OCI-LY7 (cell line): ENCODE measurements around the gene SEMA4D. TPM values are rescaled to one million over a fixed set of nuclear protein-coding genes. Genes with fewer than 3 reads are reported as not detected.
"Not testable (repeated sequence)": the region's sequence is repeated elsewhere in the genome, so short reads cannot be mapped to it uniquely, and the experiment has no call there.

Source experiments
- BruUV-seq: library from RNA; stranded (reverse); fragments of 400-500 nt; replicated peaks from 2 replicates; lab custom pipeline; 2021; lab: Mats Ljungman, UMichigan
- CTCF ChIA-PET: fragments of 300-600 bp; sonication (Branson Sonifier 250); formaldehyde crosslinking; loops from one replicate; lab custom pipeline; 2022; ENCODE audit warnings: antibody characterized with exemption; ENCODE audit not compliant: unreplicated experiment; lab: Charles Lee
- POLR2A ChIA-PET: fragments of 300-600 bp; sonication (Branson Sonifier 250); formaldehyde crosslinking; loops from one replicate; lab custom pipeline; 2022; ENCODE audit warnings: antibody characterized with exemption; lab: Charles Lee
- DNase-seq: peaks from one replicate; pipeline ENCODE4 v3.0.0-alpha.2; 2015; ENCODE audit warnings: low spot score
- H2AFZ ChIP-seq: fragments of 200-600 bp; sonication (generic), shearing (Covaris generic); 2 replicates; pipeline ENCODE4 v1.6.1; 2014; ENCODE audit warnings: mild to moderate bottlenecking, antibody characterized with exemption, low read length, moderate library complexity
- H3K27ac ChIP-seq: fragments of 200-600 bp; sonication (generic); 2 replicates; pipeline ENCODE4 v1.5.1; 2014; ENCODE audit warnings: mixed run types, low read depth, mild to moderate bottlenecking, moderate library complexity, low read length, inconsistent platforms; ENCODE audit not compliant: poor library complexity, severe bottlenecking
- H3K36me3 ChIP-seq: fragments of 200-600 bp; sonication (generic); 2 replicates; pipeline ENCODE4 v1.6.1; 2014; ENCODE audit warnings: mild to moderate bottlenecking, antibody characterized with exemption, low read length, moderate library complexity, mixed read lengths; ENCODE audit not compliant: insufficient read depth
- H3K4me1 ChIP-seq: fragments of 200-600 bp; sonication (generic); 2 replicates; pipeline ENCODE4 v1.5.1; 2014; ENCODE audit warnings: mild to moderate bottlenecking, low read length; ENCODE audit not compliant: insufficient read depth, poor library complexity, severe bottlenecking
- H3K4me2 ChIP-seq: fragments of 200-600 bp; sonication (generic); 2 replicates; pipeline ENCODE4 v1.6.1; 2014; ENCODE audit warnings: mild to moderate bottlenecking, low read length
- H3K4me3 ChIP-seq: fragments of 200-600 bp; sonication (generic); 2 replicates; pipeline ENCODE4 v1.5.1; 2014; ENCODE audit warnings: mild to moderate bottlenecking, low read depth, low read length; ENCODE audit not compliant: poor library complexity, severe bottlenecking
- H3K79me2 ChIP-seq: fragments of 200-600 bp; sonication (generic); 2 replicates; pipeline ENCODE4 v1.6.1; 2016; ENCODE audit warnings: low read depth, mild to moderate bottlenecking, low read length, moderate library complexity, mixed read lengths; ENCODE audit not compliant: insufficient read depth
- H3K9me2 ChIP-seq: fragments of 200-600 bp; sonication (generic); 2 replicates; pipeline ENCODE4 v1.6.1; 2016; ENCODE audit warnings: mild to moderate bottlenecking, low read length, mixed read lengths; ENCODE audit not compliant: insufficient read depth
- H3K9me3 ChIP-seq: fragments of 200-600 bp; sonication (generic); 2 replicates; pipeline ENCODE4 v1.6.1; 2014; ENCODE audit warnings: mild to moderate bottlenecking, mixed run types, low read length, mixed read lengths
- H4K20me1 ChIP-seq: fragments of 200-600 bp; sonication (generic); 2 replicates; pipeline ENCODE4 v1.6.1; 2014; ENCODE audit warnings: mild to moderate bottlenecking, antibody characterized with exemption, low read length, moderate library complexity, mixed read lengths; ENCODE audit not compliant: insufficient read depth
- EZH2phosphoT487 ChIP-seq: fragments of 200-600 bp; sonication (generic); IDR thresholded peaks from 2 replicates; pipeline ENCODE4 v1.6.1; 2018; ENCODE audit warnings: low read depth, borderline replicate concordance, mild to moderate bottlenecking, mixed run types, antibody characterized with exemption, low read length, moderate library complexity, mixed read lengths
- intact Hi-C: fragments of 100-400 bp; cut with micrococcal nuclease; formaldehyde crosslinking; loops from one replicate; pipeline ENCODE4 v1.10.0; 2022; ENCODE audit not compliant: unreplicated experiment
- total RNA-seq, 2 experiments: library from RNA; depleted of rRNA in 1 of 2; stranded (reverse); fragments of >200 nt in 1 of 2; shearing (Covaris generic) in 1 of 2; gene quantifications; 2 replicates each; pipeline ENCODE4 v1.2.3, GENCODE V29; 2014 to 2022
- TF ChIP-seq, protein P1 (sequence below): fragments of 200-600 bp; sonication (generic); conservative IDR thresholded peaks from 2 replicates; pipeline ENCODE4 v1.5.1; 2014; ENCODE audit warnings: mild to moderate bottlenecking, antibody characterized with exemption, low read length, moderate library complexity, mixed read lengths

The SEMA4D gene
- total RNA-seq, 2 experiments from 2014 or later, result 28.5 to 60.5 TPM

DNA sequence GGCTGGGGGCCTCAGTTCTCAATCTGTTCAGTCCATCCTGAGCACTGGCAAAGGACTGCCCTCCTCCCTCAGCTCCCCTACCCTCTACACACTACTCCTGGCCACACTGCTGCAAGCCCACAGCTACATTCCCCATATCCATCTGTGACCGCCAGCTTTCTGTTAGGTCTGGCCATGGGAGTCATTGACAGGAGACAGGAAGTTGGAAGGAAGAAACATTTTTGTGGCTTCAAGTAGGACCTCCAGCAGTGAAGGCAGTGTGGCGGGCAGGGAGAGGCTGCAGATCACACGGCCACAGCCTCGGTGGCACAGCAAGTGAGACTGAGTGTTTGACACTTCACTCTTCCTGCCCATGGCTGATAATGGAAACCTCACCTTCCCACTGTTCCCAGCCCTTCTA lies 123.7 kb downstream of the SEMA4D start:
- TF ChIP-seq EZH2phosphoT487, result no peak
- TF ChIP-seq, protein P1, sequence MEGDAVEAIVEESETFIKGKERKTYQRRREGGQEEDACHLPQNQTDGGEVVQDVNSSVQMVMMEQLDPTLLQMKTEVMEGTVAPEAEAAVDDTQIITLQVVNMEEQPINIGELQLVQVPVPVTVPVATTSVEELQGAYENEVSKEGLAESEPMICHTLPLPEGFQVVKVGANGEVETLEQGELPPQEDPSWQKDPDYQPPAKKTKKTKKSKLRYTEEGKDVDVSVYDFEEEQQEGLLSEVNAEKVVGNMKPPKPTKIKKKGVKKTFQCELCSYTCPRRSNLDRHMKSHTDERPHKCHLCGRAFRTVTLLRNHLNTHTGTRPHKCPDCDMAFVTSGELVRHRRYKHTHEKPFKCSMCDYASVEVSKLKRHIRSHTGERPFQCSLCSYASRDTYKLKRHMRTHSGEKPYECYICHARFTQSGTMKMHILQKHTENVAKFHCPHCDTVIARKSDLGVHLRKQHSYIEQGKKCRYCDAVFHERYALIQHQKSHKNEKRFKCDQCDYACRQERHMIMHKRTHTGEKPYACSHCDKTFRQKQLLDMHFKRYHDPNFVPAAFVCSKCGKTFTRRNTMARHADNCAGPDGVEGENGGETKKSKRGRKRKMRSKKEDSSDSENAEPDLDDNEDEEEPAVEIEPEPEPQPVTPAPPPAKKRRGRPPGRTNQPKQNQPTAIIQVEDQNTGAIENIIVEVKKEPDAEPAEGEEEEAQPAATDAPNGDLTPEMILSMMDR, result no peak
- Histone ChIP-seq H4K20me1 (no peaks in the 10 kb centered on the region), H3K4me3 (no peak overlapping the region), H3K4me1 (peaks cover 6% of the 10 kb centered on the region), H3K4me2 (no peak overlapping the region), H3K36me3 (no peaks in the 10 kb centered on the region), H3K79me2 (no peaks in the 10 kb centered on the region), H3K9me2 (no peaks in the 10 kb centered on the region), H3K27ac (no peak overlapping the region), H3K9me3 (no peaks in the 10 kb centered on the region), H2AFZ (no peak overlapping the region)
- intact Hi-C loops, result no loop called here
- no peak for DNase-seq
- POLR2A ChIA-PET, result no interaction called here
- no TSS peak for BruUV-seq
- CTCF ChIA-PET, result interaction anchor here (1.8 kb wide), 1 partner anchor 174 kb away, joined by 5 read pairs; no protein-coding TSS in a partner anchor

DNA sequence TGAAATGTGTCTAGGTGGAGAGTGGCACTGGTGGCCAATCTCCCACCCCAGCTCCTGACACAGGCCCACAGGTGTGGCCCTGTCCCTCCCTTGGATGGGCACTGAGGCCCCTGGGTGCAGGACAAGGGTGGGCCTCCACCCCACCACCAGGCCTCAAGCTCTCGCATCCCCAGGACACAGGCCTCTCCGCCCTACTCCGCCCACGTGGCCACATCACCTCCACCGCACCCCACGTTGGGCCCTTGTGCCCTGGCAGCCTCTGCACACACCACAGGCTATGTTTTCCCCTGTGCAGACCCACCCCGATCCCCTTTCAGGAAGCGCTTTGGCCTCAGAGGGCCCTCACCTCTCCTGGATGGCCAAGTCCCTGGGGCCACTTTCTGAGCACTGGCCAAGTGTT lies 124.9 kb downstream of the SEMA4D start:
- POLR2A ChIA-PET, result no interaction called here
- H3K9me3 ChIP-seq, result no peaks in the 10 kb centered on the region
- no peak overlapping the region for H3K27ac ChIP-seq
- no peak overlapping the region for H3K4me2 ChIP-seq
- H3K4me3 ChIP-seq, result no peak overlapping the region
- H4K20me1 ChIP-seq, result no peaks in the 10 kb centered on the region
- H3K4me1 ChIP-seq, result peaks cover 6% of the 10 kb centered on the region
- no peak overlapping the region for H2AFZ ChIP-seq
- H3K79me2 ChIP-seq, result no peaks in the 10 kb centered on the region
- CTCF ChIA-PET, result no interaction called here
- no peak for DNase-seq
- BruUV-seq, result no TSS peak
- TF ChIP-seq EZH2phosphoT487, result no peak
- TF ChIP-seq, protein P1, result no peak
- no peaks in the 10 kb centered on the region for H3K36me3 ChIP-seq
- intact Hi-C loops, result no loop called here
- no peaks in the 10 kb centered on the region for H3K9me2 ChIP-seq

DNA sequence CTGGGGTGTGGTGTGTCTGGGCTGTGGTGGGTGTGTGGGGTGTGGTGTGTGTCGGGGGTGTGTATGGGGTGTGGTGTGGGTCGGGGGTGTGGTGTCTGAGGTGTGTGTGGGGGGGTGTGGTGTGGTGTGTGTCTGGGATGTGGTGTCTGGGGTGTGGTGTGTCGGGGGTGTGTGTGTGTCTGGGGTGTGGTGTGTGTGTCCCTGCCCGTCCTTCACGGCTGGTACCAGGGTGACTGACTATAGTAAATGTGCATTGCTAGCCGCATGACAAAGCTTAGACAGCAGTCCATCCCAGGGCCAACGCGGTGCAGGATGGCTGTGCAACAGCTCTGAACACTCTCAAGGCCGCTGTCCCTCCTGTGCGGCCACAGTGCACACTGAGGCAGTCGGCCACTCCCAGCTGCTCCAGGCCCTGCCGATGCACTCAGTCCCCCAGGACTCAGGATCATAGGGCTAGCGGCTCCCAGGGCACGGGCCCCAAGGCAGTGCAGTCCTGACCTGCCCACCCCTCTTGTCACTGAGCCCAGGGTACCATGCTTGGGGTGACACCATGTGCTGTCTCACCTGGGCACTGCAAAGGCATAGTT lies 125.6 kb downstream of the SEMA4D start:
- no peaks in the 10 kb centered on the region for H3K36me3 ChIP-seq
- no TSS peak for BruUV-seq
- no peak overlapping the region for H3K27ac ChIP-seq
- ChIA-PET POLR2A (no interaction called here), CTCF (no interaction called here)
- H3K4me2 ChIP-seq, result no peak overlapping the region
- no peaks in the 10 kb centered on the region for H3K9me2 ChIP-seq
- no peaks in the 10 kb centered on the region for H3K9me3 ChIP-seq
- H3K79me2 ChIP-seq, result no peaks in the 10 kb centered on the region
- H2AFZ ChIP-seq, result no peak overlapping the region
- peaks cover 6% of the 10 kb centered on the region for H3K4me1 ChIP-seq
- no peak for TF ChIP-seq EZH2phosphoT487
- TF ChIP-seq, protein P1, result no peak
- H4K20me1 ChIP-seq, result no peaks in the 10 kb centered on the region
- no peak overlapping the region for H3K4me3 ChIP-seq
- DNase-seq, result peak; percentile 13
- intact Hi-C loops, result no loop called here

DNA sequence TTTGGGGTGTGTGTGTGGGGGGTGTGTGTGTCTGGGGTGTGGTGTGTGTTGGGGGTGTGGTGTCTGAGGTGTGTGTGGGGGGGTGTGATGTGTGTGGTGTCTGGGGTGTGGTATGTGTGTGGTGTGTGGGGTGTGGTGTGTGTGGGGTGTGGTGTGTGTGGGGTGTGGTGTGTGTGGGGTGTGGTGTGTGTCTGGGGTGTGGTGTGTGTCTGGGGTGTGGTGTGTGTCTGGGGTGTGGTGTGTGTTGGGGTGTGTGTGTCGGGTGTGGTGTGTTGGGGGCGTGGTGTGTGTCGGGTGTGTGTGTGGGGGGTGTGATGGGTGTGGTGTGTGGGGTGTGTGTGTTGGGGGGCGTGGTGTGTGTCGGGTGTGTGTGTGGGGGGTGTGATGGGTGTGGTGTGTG lies 126.1 kb downstream of the SEMA4D start:
- DNase-seq, H2AFZ ChIP-seq, intact Hi-C loops, H3K4me3 ChIP-seq, H3K4me2 ChIP-seq, H3K9me3 ChIP-seq, BruUV-seq, H3K4me1 ChIP-seq, H3K27ac ChIP-seq, H3K9me2 ChIP-seq, H3K36me3 ChIP-seq, POLR2A ChIA-PET, H3K79me2 ChIP-seq, CTCF ChIA-PET, H4K20me1 ChIP-seq: not testable (repeated sequence)
